ENCODE data around the gene FHL3.
"Not testable (repeated sequence)": the region's sequence is repeated elsewhere in the genome, so short reads cannot be mapped to it uniquely, and the experiment has no call there.

FHL3 gene

DNA sequence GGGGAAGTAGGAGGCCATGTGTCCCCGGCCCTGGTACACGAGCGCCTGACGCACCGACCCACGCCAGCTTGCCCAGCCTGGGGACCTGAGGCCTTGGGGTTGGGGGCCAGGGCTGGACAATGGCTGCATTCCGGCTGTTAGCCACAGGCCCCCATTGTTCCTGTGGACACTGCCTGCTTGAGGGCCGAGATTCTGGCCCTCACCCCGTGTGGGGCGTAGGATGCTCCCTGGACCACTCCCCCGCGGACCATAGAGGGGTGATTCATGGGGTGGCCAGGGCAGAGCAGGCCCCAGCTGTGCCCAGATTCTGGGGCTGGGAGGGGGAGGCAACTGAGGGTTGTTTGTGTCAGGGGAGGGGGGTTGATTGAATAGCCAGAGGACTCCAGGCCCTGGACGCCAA is 29.6 kb upstream of the FHL3 start:
- no peak for DNase-seq (ENCODE audit: low spot score)

GRCh38 chr1:38032992-38033391 is 27.7 kb upstream of the FHL3 start:
- DNase-seq (ENCODE audit: low spot score) = not testable (repeated sequence)

DNA sequence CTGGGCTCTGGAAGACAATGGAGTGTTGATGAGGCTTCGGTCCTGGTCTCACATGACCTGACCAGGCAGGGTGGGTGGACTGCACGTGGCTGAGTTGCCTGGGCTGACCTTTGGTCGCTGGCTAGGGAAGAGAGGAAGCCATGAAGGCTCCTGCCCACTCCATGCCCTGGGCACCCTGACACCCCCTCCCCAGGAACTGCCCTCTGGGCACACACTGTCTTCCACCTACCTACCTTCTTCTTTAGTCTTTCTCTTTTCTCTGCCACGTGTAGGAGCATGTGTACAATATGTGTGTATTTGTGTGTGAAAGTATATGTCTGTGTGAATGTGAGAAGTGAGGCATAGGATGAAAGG is 26.2 kb upstream of the FHL3 start:
- DNase-seq (ENCODE audit: low spot score) = no peak

GRCh38 chr1:38030596-38031512 is 25.5 kb upstream of the FHL3 start:
- no peak for DNase-seq (ENCODE audit: low spot score)

GRCh38 chr1:38029685-38030511 is 24.6 kb upstream of the FHL3 start:
- DNase-seq (ENCODE audit: low spot score) = peak; percentile 80

DNA sequence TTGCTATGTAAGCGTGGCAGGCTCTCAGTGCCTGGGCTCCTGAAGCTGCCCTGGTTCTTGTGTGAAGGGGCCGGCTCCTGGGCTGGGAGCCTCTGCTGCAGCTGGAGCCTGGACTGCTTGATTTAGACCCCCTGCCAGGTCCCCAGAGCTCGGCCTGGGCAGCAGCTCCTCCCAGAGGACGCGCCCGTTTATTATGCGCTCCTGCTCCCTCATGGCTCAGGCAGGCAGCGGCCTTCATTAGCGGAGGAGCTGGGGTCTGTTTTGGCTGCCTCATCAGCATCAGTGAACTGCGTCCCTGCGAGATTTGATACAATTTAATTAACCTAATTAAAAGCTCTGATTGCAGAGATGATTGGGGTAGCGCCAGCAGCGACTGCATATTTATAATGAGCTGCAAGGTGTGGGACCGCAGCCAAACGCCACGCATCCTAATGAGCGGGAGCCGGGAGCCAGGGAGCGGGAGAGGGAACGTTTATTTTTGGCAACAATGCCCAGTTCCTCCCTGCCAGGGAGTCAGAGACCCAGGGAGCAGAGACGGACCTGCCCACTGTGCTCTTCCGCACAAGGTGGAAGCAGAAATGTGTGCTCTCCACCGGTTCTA is 23.9 kb upstream of the FHL3 start:
- peak; percentile 46 for DNase-seq (ENCODE audit: low spot score)

GRCh38 chr1:38028671-38029070 is 23.4 kb upstream of the FHL3 start:
- no peak for DNase-seq (ENCODE audit: low spot score)

GRCh38 chr1:38028105-38028591 is 22.8 kb upstream of the FHL3 start:
- no peak for DNase-seq (ENCODE audit: low spot score)

DNA sequence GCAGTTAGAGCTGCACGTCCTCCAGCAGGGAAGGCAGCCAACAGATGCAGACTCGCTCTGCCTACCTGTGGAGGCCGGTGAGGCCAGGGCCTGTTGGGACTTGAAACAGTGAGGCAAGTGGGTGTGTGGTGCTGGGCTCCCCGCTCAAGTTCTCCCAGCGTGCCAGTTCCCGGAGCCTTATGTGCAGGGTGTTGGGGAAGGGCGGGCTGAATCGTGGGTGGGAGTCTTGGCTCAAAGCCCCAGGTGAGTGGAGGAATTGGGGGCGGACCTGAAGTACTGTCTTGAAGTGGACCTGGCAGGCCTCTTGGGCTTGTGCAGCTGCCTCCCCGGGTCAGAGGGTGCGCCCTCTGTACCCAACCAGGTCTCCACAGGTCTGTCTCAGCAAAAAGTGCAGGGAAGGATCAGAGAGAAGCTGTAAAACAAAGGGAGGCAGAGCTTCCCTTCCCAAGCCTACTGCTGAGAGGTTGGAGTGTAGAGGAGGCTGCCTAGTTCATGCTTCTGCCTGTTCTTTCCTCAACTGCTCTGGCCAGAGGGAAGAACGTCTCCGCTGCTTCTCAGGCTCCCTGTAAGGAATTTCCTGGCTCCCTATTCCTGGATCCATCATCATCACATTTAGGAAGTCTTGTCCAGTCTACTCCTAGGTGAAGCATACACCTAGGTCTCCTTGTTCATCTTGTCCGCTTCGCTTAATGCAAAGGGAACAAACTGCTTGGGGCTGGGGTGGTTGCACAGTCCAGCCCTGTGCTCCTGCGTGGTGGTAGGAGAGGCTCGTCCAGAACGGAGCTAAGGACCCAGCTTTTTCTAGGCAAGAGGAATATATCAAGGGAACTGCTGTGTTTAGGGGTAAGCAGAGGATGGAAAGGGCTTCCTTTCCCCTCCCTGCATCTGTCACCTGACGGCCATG is 22.1 kb upstream of the FHL3 start:
- DNase-seq (ENCODE audit: low spot score) = no peak

DNA sequence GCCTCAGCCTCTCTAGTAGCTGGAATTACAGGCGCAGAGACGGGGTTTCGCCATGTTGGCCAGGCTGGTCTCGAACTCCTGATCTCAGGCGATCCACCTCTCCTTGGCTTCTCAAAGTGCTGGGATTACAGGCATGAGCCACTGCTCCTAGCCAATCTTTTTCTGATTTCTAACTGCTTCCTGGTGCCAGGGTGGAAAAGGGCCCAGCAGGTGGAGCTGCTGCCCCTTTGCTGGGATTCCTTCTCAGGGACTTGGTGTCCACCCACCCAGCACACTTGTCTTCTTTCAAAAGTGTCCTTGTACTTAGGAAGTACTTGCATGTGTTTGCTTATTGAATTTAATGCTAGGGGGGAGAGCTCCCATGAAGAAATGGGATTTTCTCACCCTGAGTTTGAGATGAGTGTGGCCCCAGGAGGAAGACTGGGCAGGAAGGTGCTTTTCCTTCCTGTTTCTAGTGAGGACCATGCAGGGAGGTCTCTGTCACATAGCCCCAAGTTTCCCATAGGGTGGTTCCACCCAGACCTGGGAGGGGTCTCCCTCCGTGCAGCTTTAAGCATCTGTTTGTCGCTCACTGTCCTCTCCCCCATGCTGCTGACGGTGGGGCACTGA is 21.4 kb upstream of the FHL3 start:
- DNase-seq (ENCODE audit: low spot score) = peak; percentile 63

GRCh38 chr1:38025664-38026063 is 20.4 kb upstream of the FHL3 start:
- DNase-seq (ENCODE audit: low spot score) = no peak

DNA sequence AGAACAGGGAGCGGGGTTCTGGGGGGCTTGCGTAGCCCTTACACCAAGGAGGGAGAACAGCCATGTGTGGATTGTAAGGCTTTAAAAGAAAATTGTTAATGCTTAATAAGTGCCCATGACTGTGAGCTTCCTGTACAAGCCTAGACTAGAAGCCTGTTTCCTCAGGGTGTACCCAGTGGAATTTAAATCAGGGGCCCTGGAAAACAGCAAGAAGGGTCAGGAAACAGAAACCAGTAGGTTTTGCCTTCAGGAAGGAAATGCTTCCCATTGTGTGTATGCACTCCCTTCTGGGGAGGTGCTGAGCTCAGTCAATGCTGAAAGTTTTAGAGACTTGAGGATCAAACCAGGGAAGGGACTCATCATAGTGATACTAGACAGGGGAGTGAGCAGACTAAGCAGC is 19.9 kb upstream of the FHL3 start:
- DNase-seq (ENCODE audit: low spot score) = no peak

GRCh38 chr1:38022810-38023209 is 17.5 kb upstream of the FHL3 start:
- DNase-seq (ENCODE audit: low spot score) = no peak

GRCh38 chr1:38021969-38022368 is 16.7 kb upstream of the FHL3 start:
- DNase-seq (ENCODE audit: low spot score) = no peak

- DNase-seq (ENCODE audit: low spot score) = no peak
Measured at GRCh38 chr1:38020396-38020795, 15.1 kb upstream of the FHL3 start.

- peak; percentile 52 for DNase-seq (ENCODE audit: low spot score)
Measured at GRCh38 chr1:38018864-38019343, 13.6 kb upstream of the FHL3 start.

DNA sequence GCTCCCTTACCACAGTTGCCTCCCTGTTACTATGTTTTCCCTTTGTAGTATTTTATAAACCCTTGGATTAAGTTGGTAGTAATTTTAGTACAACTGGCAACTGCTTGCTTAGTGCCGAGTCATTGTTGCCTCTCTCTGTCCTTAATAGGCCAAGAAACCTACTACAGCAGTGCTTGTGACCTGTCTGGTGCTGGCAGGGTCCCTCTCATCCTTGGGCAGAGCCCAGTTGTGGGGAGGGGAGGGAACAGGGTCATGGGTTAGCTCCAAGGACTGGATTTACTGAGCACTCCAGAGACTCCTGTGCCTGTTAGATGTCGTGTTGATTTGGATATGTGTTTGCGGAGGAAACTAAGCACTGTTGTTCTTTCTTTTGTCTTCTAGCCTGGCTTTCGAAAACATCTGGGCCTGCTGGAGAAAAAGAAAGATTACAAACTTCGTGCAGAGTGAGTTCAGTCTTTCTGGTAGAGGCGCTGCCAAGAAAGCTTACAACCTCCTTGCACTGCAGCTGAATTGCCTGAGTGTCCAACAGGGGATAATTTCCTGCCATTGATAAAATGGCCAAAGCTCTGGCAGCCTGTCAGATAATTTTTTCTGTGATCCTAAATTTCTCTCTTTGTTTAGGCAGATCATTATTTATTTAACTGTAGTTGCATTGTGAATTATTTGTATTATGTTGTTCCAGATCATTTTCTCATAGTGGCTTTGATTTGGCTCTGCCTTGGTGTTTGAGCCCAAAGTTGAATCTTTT is 10.8 kb upstream of the FHL3 start:
- no peak for DNase-seq (ENCODE audit: low spot score)

GRCh38 chr1:38014724-38015424 is 9.6 kb upstream of the FHL3 start:
- DNase-seq (ENCODE audit: low spot score) = no peak

- no peak for DNase-seq (ENCODE audit: low spot score)
Measured at GRCh38 chr1:38014171-38014570, 8.9 kb upstream of the FHL3 start.

- no peak for DNase-seq (ENCODE audit: low spot score)
Measured at GRCh38 chr1:38013227-38013622, 7.9 kb upstream of the FHL3 start.

All from GM03348 (cell line).